K562 (cell line): ENCODE data around the gene MITF. TPM values are rescaled to one million over a fixed set of nuclear protein-coding genes. Genes with fewer than 3 reads are reported as not detected.

Source experiments
- HNRNPLL ChIP-seq: fragments of 200-400 bp; formaldehyde crosslinking; IDR thresholded peaks from 2 replicates; pipeline ENCODE4 v1.6.1; 2017; ENCODE audit warnings: low read length, low read depth, mild to moderate bottlenecking; ENCODE audit not compliant: poor library complexity, severe bottlenecking
- PPARD ChIP-seq: fragments of 250-450 bp; sonication (Bioruptor Pico); IDR thresholded peaks from 2 replicates; pipeline ENCODE4 v1.8.0; 2022; ENCODE audit warnings: inconsistent platforms, mild to moderate bottlenecking, moderate library complexity
- RBM14 ChIP-seq: fragments of 200-400 bp; formaldehyde crosslinking; IDR thresholded peaks from 2 replicates; pipeline ENCODE4 v1.6.1; 2018; ENCODE audit warnings: low read depth, mild to moderate bottlenecking, low read length, moderate library complexity, borderline replicate concordance; ENCODE audit not compliant: insufficient read depth
- RBM34 ChIP-seq: fragments of 200-400 bp; formaldehyde crosslinking; IDR thresholded peaks from 2 replicates; pipeline ENCODE4 v1.6.1; 2018; ENCODE audit warnings: low read length, borderline replicate concordance; ENCODE audit not compliant: insufficient read depth
- TOE1 ChIP-seq, 2 experiments: fragments of 450-650 bp in 1 of 2; sonication (generic) in 1 of 2; formaldehyde crosslinking in 1 of 2; IDR thresholded peaks; 2 replicates each; pipeline versions ENCODE4 v1.7.1 to v1.8.0; 2016 to 2022; ENCODE audit warnings: borderline replicate concordance in 2 of 2, mild to moderate bottlenecking in 2 of 2, antibody characterized with exemption in 1 of 2, inconsistent platforms in 1 of 2, low read depth in 1 of 2, missing genetic modification reagents in 1 of 2, moderate library complexity in 1 of 2
- ZBTB33 ChIP-seq: sonication (generic); formaldehyde crosslinking; IDR thresholded peaks from 2 replicates; pipeline ENCODE4 v1.8.1; 2023; ENCODE audit warnings: mild to moderate bottlenecking, missing genetic modification reagents
- ZFPM2 ChIP-seq: fragments of 250-450 bp; sonication (Bioruptor Pico); IDR thresholded peaks from 2 replicates; pipeline ENCODE4 v1.5.1; 2022; ENCODE audit warnings: mild to moderate bottlenecking
- ZNF384 ChIP-seq: IDR thresholded peaks from 2 replicates; pipeline ENCODE4 v1.6.1; 2012; ENCODE audit warnings: low read depth, low read length, improper control_type of control experiment
- ZNF398 ChIP-seq: fragments of 250-450 bp; sonication (Bioruptor Pico); IDR thresholded peaks from 2 replicates; pipeline ENCODE4 v1.8.0; 2021; ENCODE audit warnings: moderate library complexity, mild to moderate bottlenecking, inconsistent platforms
- polyA plus RNA-seq, 8 experiments: library from polyadenylated mRNA; depleted of rRNA in 4 of 8; stranded (reverse) in 5 of 8; unstranded in 3 of 8; fragments of >200 nt; fragmentation: Nextera tagmentation in 2 of 8; fragmentation: Illumina TruSeq in 1 of 8; extraction: Ambion mirVana in 2 of 8; extraction: Trizol in 1 of 8; gene quantifications; 2 replicates each; pipeline versions ENCODE4 v1.2.1 to v1.2.3, GENCODE V29; 2011 to 2014; ENCODE audit warnings: inconsistent platforms in 1 of 8, missing spikeins in 1 of 8
- total RNA-seq, 7 experiments: library from RNA; depleted of rRNA in 6 of 7; stranded (reverse); fragments of >200 nt in 6 of 7; fragmentation: Illumina TruSeq in 2 of 7; extraction: Trizol in 2 of 7; gene quantifications; 2 replicates each; pipeline versions ENCODE4 v1.2.1 to v1.2.3, GENCODE V29; 2011 to 2021; ENCODE audit warnings: low replicate concordance in 1 of 7
- TF ChIP-seq, protein P1 (sequence below): fragments of 450-650 bp; IDR thresholded peaks from 2 replicates; pipeline ENCODE4 v1.7.1; 2018; ENCODE audit warnings: mild to moderate bottlenecking, low read depth; ENCODE audit not compliant: partially characterized antibody
- TF ChIP-seq, protein P2 (sequence below): fragments of 450-650 bp; IDR thresholded peaks from 2 replicates; pipeline ENCODE4 v1.6.1; 2016; ENCODE audit warnings: borderline replicate concordance
- TF ChIP-seq, protein P3 (sequence below): fragments of 450-650 bp; IDR thresholded peaks from 2 replicates; pipeline ENCODE4 v1.6.1; 2017; ENCODE audit warnings: mild to moderate bottlenecking, moderate library complexity
- TF ChIP-seq, protein P4 (sequence below), 3 experiments: fragments of 200-800 bp in 1 of 3; sonication (Bioruptor generic) in 1 of 3; sonication (generic) in 1 of 3; formaldehyde crosslinking in 1 of 3; IDR thresholded peaks; 2 replicates each; pipeline versions ENCODE4 v1.6.1 to v1.8.0; 2016 to 2022; ENCODE audit warnings: mild to moderate bottlenecking in 2 of 3, missing compliant biosample characterization in 2 of 3, missing genetic modification characterization in 2 of 3, missing genetic modification reagents in 1 of 3

Gene MITF
- total and polyA plus RNA-seq, 9 of the 15 experiments (the other 6 are each of a cell fraction or from before 2014, with no cell fraction given): 5.6 to 14.9 (median 11.1) TPM

- TF ChIP-seq ZBTB33 (CRISPR knock-in tag): no peak
- TF ChIP-seq, protein P1, sequence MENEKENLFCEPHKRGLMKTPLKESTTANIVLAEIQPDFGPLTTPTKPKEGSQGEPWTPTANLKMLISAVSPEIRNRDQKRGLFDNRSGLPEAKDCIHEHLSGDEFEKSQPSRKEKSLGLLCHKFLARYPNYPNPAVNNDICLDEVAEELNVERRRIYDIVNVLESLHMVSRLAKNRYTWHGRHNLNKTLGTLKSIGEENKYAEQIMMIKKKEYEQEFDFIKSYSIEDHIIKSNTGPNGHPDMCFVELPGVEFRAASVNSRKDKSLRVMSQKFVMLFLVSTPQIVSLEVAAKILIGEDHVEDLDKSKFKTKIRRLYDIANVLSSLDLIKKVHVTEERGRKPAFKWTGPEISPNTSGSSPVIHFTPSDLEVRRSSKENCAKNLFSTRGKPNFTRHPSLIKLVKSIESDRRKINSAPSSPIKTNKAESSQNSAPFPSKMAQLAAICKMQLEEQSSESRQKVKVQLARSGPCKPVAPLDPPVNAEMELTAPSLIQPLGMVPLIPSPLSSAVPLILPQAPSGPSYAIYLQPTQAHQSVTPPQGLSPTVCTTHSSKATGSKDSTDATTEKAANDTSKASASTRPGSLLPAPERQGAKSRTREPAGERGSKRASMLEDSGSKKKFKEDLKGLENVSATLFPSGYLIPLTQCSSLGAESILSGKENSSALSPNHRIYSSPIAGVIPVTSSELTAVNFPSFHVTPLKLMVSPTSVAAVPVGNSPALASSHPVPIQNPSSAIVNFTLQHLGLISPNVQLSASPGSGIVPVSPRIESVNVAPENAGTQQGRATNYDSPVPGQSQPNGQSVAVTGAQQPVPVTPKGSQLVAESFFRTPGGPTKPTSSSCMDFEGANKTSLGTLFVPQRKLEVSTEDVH: no peak
- TF ChIP-seq RBM14: no peak
- TF ChIP-seq, protein P2, sequence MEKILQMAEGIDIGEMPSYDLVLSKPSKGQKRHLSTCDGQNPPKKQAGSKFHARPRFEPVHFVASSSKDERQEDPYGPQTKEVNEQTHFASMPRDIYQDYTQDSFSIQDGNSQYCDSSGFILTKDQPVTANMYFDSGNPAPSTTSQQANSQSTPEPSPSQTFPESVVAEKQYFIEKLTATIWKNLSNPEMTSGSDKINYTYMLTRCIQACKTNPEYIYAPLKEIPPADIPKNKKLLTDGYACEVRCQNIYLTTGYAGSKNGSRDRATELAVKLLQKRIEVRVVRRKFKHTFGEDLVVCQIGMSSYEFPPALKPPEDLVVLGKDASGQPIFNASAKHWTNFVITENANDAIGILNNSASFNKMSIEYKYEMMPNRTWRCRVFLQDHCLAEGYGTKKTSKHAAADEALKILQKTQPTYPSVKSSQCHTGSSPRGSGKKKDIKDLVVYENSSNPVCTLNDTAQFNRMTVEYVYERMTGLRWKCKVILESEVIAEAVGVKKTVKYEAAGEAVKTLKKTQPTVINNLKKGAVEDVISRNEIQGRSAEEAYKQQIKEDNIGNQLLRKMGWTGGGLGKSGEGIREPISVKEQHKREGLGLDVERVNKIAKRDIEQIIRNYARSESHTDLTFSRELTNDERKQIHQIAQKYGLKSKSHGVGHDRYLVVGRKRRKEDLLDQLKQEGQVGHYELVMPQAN: no peak
- no peak for TF ChIP-seq RBM34
- TF ChIP-seq ZNF398 (CRISPR knock-in tag): no peak
- TF ChIP-seq, protein P3, sequence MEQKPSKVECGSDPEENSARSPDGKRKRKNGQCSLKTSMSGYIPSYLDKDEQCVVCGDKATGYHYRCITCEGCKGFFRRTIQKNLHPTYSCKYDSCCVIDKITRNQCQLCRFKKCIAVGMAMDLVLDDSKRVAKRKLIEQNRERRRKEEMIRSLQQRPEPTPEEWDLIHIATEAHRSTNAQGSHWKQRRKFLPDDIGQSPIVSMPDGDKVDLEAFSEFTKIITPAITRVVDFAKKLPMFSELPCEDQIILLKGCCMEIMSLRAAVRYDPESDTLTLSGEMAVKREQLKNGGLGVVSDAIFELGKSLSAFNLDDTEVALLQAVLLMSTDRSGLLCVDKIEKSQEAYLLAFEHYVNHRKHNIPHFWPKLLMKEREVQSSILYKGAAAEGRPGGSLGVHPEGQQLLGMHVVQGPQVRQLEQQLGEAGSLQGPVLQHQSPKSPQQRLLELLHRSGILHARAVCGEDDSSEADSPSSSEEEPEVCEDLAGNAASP: no peak
- TF ChIP-seq TOE1 (IDR thresholded peaks at IDR 0.05; ENCODE audit: borderline replicate concordance): no peak; the same call in 1 of the 2 replicates
- TF ChIP-seq TOE1 (CRISPR knock-in tag; IDR thresholded peaks at IDR 0.05; ENCODE audit: borderline replicate concordance, low read depth): no peak
- TF ChIP-seq HNRNPLL: peak; percentile 27
- TF ChIP-seq, protein P4, sequence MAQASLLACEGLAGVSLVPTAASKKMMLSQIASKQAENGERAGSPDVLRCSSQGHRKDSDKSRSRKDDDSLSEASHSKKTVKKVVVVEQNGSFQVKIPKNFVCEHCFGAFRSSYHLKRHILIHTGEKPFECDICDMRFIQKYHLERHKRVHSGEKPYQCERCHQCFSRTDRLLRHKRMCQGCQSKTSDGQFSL (CRISPR knock-in tag; IDR thresholded peaks at IDR 0.05): no peak
- TF ChIP-seq, protein P4 (tag; IDR thresholded peaks at IDR 0.05): no peak
- TF ChIP-seq PPARD (CRISPR knock-in tag): no peak
- TF ChIP-seq ZNF384: no peak
- no peak for TF ChIP-seq ZFPM2
Measured at GRCh38 chr3:69724722-69725435, 14.4 kb upstream of the MITF start (continued).
